Breast epithelium (tissue), 4 donors: ENCODE results near the gene SOHLH2. TPM values are rescaled to one million over a fixed set of nuclear protein-coding genes. Genes with fewer than 3 reads are reported as not detected.

Experiments
- DNase-seq, 2 donors: peaks; one replicate each; pipeline ENCODE4 v3.0.0-alpha.2; 2019; ENCODE audit warnings: low spot score in 2 of 2
- H3K27ac ChIP-seq, 2 donors: fragments of 200-600 bp; sonication (generic) in 1 of 2; one replicate each; pipeline ENCODE4 v1.5.1; 2016 to 2019; ENCODE audit warnings: mild to moderate bottlenecking in 1 of 2
- H3K27me3 ChIP-seq, 2 donors: fragments of 200-600 bp; sonication (generic) in 1 of 2; one replicate each; pipeline versions ENCODE4 v1.5.1 to v1.6.0; 2017 to 2019; ENCODE audit warnings: control low read depth in 1 of 2, mild to moderate bottlenecking in 1 of 2
- H3K36me3 ChIP-seq: fragments of 200-600 bp; one replicate; pipeline ENCODE4 v1.5.1; 2019
- H3K4me1 ChIP-seq, 2 donors: fragments of 200-600 bp; sonication (generic); one replicate each; pipeline ENCODE4 v1.5.1; 2016 to 2019; ENCODE audit warnings: control low read depth in 1 of 2
- H3K4me3 ChIP-seq, 3 donors: fragments of 200-600 bp; sonication (generic); 1 replicate in 2 of 3; 2 replicates in 1 of 3; pipeline ENCODE4 v1.5.1; 2016 to 2019; ENCODE audit warnings: mild to moderate bottlenecking in 3 of 3, moderate library complexity in 2 of 3
- H3K9me3 ChIP-seq, 2 donors: fragments of 200-600 bp; sonication (generic) in 1 of 2; one replicate each; pipeline ENCODE4 v1.5.1; 2016 to 2019; ENCODE audit warnings: control low read depth in 1 of 2
- POLR2A ChIP-seq: fragments of 450-650 bp; IDR thresholded peaks from one replicate; pipeline ENCODE4 v1.6.1; 2016; ENCODE audit warnings: antibody characterized with exemption, mild to moderate bottlenecking, moderate library complexity
- POLR2AphosphoS5 ChIP-seq, 3 donors: sonication (generic); formaldehyde crosslinking; IDR thresholded peaks; one replicate each; pipeline ENCODE4 v1.6.1; 2017; ENCODE audit warnings: antibody characterized with exemption in 3 of 3
- intact Hi-C: fragments of 100-400 bp; cut with DNase I; formaldehyde crosslinking; loops from one replicate; pipeline ENCODE4 v1.15.1; 2023; ENCODE audit warnings: low total_unique reads
- total RNA-seq, 3 donors: library from RNA; depleted of rRNA; stranded (reverse); fragments of >200 nt; gene quantifications; one replicate each; pipeline ENCODE4 v1.1.0, GENCODE V29; 2016
- TF ChIP-seq, protein P1 (sequence below), 3 donors: fragments of 450-650 bp; IDR thresholded peaks; one replicate each; pipeline ENCODE4 v1.5.1; 2016 to 2017; ENCODE audit warnings: antibody characterized with exemption in 3 of 3, mild to moderate bottlenecking in 3 of 3, moderate library complexity in 3 of 3

SOHLH2 gene
- total RNA-seq, 3 donors from 2014 or later: 0.16 TPM; not detected in 2

DNA sequence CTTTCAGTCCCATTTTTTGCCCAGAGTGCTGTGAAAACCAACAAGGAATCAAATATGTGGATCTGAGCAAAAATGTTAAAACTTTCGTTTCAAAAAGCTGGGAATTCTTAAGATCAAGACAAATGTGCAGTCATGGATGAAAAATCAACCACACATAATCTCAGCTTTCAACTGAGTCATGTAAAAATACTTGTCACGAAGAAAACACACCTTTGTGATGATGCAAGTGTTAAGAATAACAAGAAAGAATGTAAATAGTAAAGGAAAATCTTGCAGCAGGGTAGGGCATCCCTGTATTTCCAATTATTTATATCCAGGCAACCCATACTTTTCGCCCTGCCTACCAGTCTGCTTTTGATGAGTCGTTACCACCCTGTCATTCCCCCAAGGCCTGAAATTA is 55.7 kb downstream of the SOHLH2 start:
- no peaks in the 10 kb centered on the region for H3K9me3 ChIP-seq
- no peaks in the 10 kb centered on the region for H3K36me3 ChIP-seq
- no peaks in the 10 kb centered on the region for H3K27me3 ChIP-seq
- no peak for TF ChIP-seq POLR2AphosphoS5 (IDR thresholded peaks at IDR 0.05)
- TF ChIP-seq, protein P1, sequence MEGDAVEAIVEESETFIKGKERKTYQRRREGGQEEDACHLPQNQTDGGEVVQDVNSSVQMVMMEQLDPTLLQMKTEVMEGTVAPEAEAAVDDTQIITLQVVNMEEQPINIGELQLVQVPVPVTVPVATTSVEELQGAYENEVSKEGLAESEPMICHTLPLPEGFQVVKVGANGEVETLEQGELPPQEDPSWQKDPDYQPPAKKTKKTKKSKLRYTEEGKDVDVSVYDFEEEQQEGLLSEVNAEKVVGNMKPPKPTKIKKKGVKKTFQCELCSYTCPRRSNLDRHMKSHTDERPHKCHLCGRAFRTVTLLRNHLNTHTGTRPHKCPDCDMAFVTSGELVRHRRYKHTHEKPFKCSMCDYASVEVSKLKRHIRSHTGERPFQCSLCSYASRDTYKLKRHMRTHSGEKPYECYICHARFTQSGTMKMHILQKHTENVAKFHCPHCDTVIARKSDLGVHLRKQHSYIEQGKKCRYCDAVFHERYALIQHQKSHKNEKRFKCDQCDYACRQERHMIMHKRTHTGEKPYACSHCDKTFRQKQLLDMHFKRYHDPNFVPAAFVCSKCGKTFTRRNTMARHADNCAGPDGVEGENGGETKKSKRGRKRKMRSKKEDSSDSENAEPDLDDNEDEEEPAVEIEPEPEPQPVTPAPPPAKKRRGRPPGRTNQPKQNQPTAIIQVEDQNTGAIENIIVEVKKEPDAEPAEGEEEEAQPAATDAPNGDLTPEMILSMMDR (IDR thresholded peaks at IDR 0.05): no peak
- TF ChIP-seq POLR2A: no peak
- no peak overlapping the region for H3K27ac ChIP-seq
- intact Hi-C loops: no loop called here
- DNase-seq: no peak
- no peak overlapping the region for H3K4me3 ChIP-seq
- H3K4me1 ChIP-seq: no peaks in the 10 kb centered on the region

DNA sequence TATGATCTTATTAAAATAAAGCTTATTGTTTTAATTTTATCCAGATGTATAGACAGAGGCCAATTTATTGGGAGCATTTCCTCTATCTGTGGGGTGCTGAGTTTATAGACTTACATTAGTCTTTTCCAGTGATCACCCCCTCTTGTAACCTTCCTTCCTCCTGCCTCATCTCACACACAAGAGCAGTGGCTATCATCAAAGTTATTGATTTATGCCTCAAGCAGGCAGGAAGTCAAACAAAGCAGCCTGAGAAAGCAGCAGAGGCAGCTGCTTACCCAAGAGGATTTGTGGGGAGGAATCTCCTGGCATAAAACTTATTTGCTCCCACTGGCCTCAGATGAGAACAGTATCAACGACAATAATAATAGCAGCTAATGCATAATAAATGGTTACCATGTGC is 56.9 kb downstream of the SOHLH2 start:
- Histone ChIP-seq H3K36me3 (no peaks in the 10 kb centered on the region), H3K9me3 (no peaks in the 10 kb centered on the region), H3K27me3 (no peaks in the 10 kb centered on the region), H3K4me3 (no peak overlapping the region), H3K27ac (no peak overlapping the region), H3K4me1 (no peaks in the 10 kb centered on the region)
- intact Hi-C loops: no loop called here
- TF ChIP-seq, protein P1 (IDR thresholded peaks at IDR 0.05): no peak
- TF ChIP-seq POLR2A (no peak), POLR2AphosphoS5 (IDR thresholded peaks at IDR 0.05) (no peak)
- no peak for DNase-seq

DNA sequence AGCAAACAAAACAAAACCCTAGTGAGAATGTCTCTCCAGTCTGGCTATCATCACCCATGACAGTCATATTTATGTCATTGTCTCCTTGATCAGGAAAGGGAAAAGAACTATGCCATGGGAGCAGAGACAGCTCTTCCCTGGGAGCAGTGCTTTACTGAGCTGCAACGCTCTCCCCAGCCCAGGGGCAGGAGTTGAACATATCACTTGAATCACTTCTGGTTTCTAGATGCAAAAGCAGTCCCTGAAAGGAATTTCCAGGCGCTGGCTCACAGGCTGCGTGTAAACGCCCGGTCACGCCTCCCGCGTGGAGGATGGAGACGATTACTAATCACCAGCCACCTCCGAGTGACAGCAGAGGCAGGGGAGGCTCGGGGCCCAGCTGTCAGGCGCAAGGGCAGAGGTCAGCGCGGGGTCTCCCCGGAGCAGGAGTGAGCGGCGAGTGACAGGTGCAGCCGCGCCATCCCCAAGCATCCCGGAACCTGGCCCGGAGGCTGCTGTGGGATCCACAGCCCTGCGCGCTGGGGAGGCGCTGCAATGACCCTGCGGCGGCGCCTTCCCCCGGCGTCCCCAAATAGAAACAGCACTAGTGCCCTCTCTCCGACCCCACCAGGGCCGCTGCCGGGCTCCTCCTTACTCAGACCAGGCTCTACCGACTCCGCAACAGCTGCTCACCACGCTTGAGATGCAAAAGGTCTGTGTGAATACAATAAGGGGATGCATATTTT is 59.6 kb downstream of the SOHLH2 start:
- Histone ChIP-seq H3K27me3 (no peaks in the 10 kb centered on the region), H3K36me3 (no peaks in the 10 kb centered on the region), H3K9me3 (no peaks in the 10 kb centered on the region), H3K27ac (no peak overlapping the region), H3K4me3 (peak overlapping the region in 1 of 3 donors; percentile 17), H3K4me1 (no peaks in the 10 kb centered on the region)
- intact Hi-C loops: no loop called here
- TF ChIP-seq POLR2AphosphoS5 (IDR thresholded peaks at IDR 0.05) (no peak), POLR2A (no peak)
- TF ChIP-seq, protein P1 (IDR thresholded peaks at IDR 0.05): no peak
- DNase-seq: no peak

DNA sequence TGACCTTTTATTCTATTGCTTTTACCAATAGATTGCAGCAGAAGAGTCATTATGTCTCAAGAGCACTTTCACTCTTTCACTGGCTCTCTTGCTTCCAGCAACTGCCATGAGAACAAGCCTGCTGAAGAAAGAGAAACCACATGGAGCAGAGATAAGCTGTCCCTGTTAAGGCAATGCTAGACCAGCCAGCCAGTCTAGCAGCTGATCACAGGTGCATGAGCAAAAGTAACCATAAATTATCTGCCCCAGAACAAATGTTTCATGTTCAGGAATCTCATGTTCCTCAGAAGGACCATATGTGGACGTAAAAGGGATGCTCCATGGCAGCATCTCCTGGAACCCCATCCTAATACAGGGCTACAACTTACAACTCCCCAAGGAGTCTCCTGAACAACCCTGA is 62.8 kb downstream of the SOHLH2 start:
- TF ChIP-seq POLR2A (no peak), POLR2AphosphoS5 (IDR thresholded peaks at IDR 0.05) (no peak)
- TF ChIP-seq, protein P1 (IDR thresholded peaks at IDR 0.05): no peak
- intact Hi-C loops: no loop called here

DNA sequence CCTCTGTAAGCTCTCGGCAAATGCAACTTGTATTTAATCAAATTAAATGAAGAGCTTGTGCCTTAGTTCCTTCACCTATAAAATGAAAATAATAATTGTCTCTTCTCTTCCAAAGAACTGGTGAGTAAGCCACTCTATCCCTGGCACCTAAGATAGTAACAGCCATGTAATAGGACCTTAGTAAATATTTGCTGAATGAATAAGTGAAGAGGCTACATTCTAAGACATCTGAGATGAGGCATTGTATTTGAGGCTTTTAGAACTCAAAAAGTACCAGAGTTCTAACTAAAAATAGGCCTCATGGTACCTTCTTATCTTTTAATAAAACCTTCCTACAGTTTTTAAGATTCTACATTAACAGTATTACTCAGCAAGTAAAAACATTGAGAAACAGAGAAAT is 65.9 kb downstream of the SOHLH2 start:
- intact Hi-C loops: no loop called here
- DNase-seq: no peak
- Histone ChIP-seq H3K9me3 (no peaks in the 10 kb centered on the region), H3K27me3 (no peaks in the 10 kb centered on the region), H3K4me3 (no peak overlapping the region), H3K27ac (no peak overlapping the region), H3K4me1 (no peaks in the 10 kb centered on the region), H3K36me3 (no peaks in the 10 kb centered on the region)
- TF ChIP-seq, protein P1 (IDR thresholded peaks at IDR 0.05): no peak
- no peak for TF ChIP-seq POLR2AphosphoS5 (IDR thresholded peaks at IDR 0.05)
- TF ChIP-seq POLR2A: no peak

More for the DNA sequence above, 62.8 kb downstream of the SOHLH2 start:
- H3K36me3 ChIP-seq: no peaks in the 10 kb centered on the region
- H3K9me3 ChIP-seq: no peaks in the 10 kb centered on the region
- H3K27me3 ChIP-seq: no peaks in the 10 kb centered on the region
- H3K4me3 ChIP-seq: no peak overlapping the region
- H3K27ac ChIP-seq: no peak overlapping the region
- DNase-seq: no peak
- no peaks in the 10 kb centered on the region for H3K4me1 ChIP-seq
